OCI-LY1 (cell line): Measurements from ENCODE around the gene SHISAL2A.

Source experiments
- H2AFZ ChIP-seq: fragments of 200-600 bp; sonication (generic), shearing (Covaris generic); 2 replicates; pipeline ENCODE4 v1.6.0; 2014; ENCODE audit warnings: antibody characterized with exemption, mild to moderate bottlenecking, low read length
- H3F3A ChIP-seq: fragments of 200-600 bp; sonication (generic), shearing (Covaris generic); 2 replicates; pipeline ENCODE4 v1.6.0; 2014; ENCODE audit warnings: mild to moderate bottlenecking, antibody characterized with exemption, low read length, moderate library complexity; ENCODE audit not compliant: insufficient read depth
- H3K27ac ChIP-seq: fragments of 200-600 bp; sonication (generic); 2 replicates; pipeline ENCODE4 v1.5.1; 2014; ENCODE audit warnings: low read length, mixed run types, mild to moderate bottlenecking, low read depth; ENCODE audit not compliant: poor library complexity, severe bottlenecking
- H3K27me3 ChIP-seq: fragments of 200-600 bp; sonication (generic); 2 replicates; pipeline ENCODE4 v1.6.0; 2014; ENCODE audit warnings: antibody characterized with exemption, mild to moderate bottlenecking, low read length, moderate library complexity; ENCODE audit not compliant: insufficient read depth
- H3K36me3 ChIP-seq: fragments of 200-600 bp; sonication (generic); 2 replicates; pipeline ENCODE4 v1.6.1; 2014; ENCODE audit warnings: mild to moderate bottlenecking, antibody characterized with exemption, low read length, moderate library complexity, mixed read lengths; ENCODE audit not compliant: insufficient read depth
- H3K4me1 ChIP-seq: fragments of 200-600 bp; sonication (generic); 2 replicates; pipeline ENCODE4 v1.5.1; 2014; ENCODE audit warnings: mild to moderate bottlenecking, low read length, moderate library complexity; ENCODE audit not compliant: insufficient read depth, severe bottlenecking
- H3K4me2 ChIP-seq: fragments of 200-600 bp; sonication (generic), shearing (Covaris generic); 2 replicates; pipeline ENCODE4 v1.6.1; 2014; ENCODE audit warnings: low read length
- H3K4me3 ChIP-seq: fragments of 200-600 bp; sonication (generic); 2 replicates; pipeline ENCODE4 v1.5.1; 2014; ENCODE audit warnings: low read length, low read depth, mild to moderate bottlenecking, mixed read lengths; ENCODE audit not compliant: poor library complexity, severe bottlenecking
- H3K79me2 ChIP-seq: fragments of 200-600 bp; shearing (Covaris generic); 2 replicates; pipeline ENCODE4 v1.6.1; 2016; ENCODE audit warnings: mixed run types, low read length, mixed read lengths; ENCODE audit not compliant: insufficient read depth
- H3K9ac ChIP-seq: fragments of 200-600 bp; sonication (generic), shearing (Covaris generic); 2 replicates; pipeline ENCODE4 v1.6.1; 2014; ENCODE audit warnings: mild to moderate bottlenecking, low read length, mixed read lengths
- H3K9me2 ChIP-seq: fragments of 200-600 bp; sonication (generic), shearing (Covaris generic); 2 replicates; pipeline ENCODE4 v1.6.1; 2014; ENCODE audit warnings: low read depth, mild to moderate bottlenecking, low read length, mixed read lengths
- H3K9me3 ChIP-seq: fragments of 200-600 bp; shearing (Covaris generic); 2 replicates; pipeline ENCODE4 v1.6.1; 2014; ENCODE audit warnings: low read length, mixed read lengths
- H4K20me1 ChIP-seq: fragments of 200-600 bp; sonication (generic), shearing (Covaris generic); 2 replicates; pipeline ENCODE4 v1.6.0; 2016; ENCODE audit warnings: mild to moderate bottlenecking, low read length; ENCODE audit not compliant: insufficient read depth
- CTCF ChIP-seq: fragments of 200-600 bp; sonication (generic), shearing (Covaris generic); IDR thresholded peaks from 2 replicates; pipeline ENCODE4 v1.5.1; 2017; ENCODE audit warnings: mild to moderate bottlenecking, antibody characterized with exemption, low read length, moderate library complexity, mixed read lengths
- EZH2 ChIP-seq: fragments of 200-600 bp; sonication (generic), shearing (Covaris generic); IDR thresholded peaks from 2 replicates; pipeline ENCODE4 v1.8.0; 2017; ENCODE audit warnings: borderline replicate concordance, mixed run types, mild to moderate bottlenecking, antibody characterized with exemption, low read length, moderate library complexity, mixed read lengths

Gene SHISAL2A

GRCh38 chr1:52641307-52641706 lies 8.3 kb downstream of the SHISAL2A start:
- no peaks in the 10 kb centered on the region for H3K9me2 ChIP-seq
- peaks cover 43% of the 10 kb centered on the region for H3K4me1 ChIP-seq
- H3F3A ChIP-seq = no peaks in the 10 kb centered on the region
- no peak overlapping the region for H3K9ac ChIP-seq
- peak overlapping the region; percentile 15; the same call in 1 of the 2 replicates for H3K4me2 ChIP-seq
- peak overlapping the region; percentile 60 for H3K27ac ChIP-seq
- H4K20me1 ChIP-seq = no peaks in the 10 kb centered on the region
- H3K9me3 ChIP-seq = no peaks in the 10 kb centered on the region
- TF ChIP-seq EZH2 (no peak), CTCF (no peak)
- H3K36me3 ChIP-seq = peaks cover 3% of the 10 kb centered on the region; the same call in 1 of the 2 replicates
- no peak overlapping the region for H3K4me3 ChIP-seq
- no peaks in the 10 kb centered on the region; the same call in 1 of the 2 replicates for H3K79me2 ChIP-seq
- H3K27me3 ChIP-seq = no peaks in the 10 kb centered on the region
- H2AFZ ChIP-seq = no peak overlapping the region

- Histone ChIP-seq H3K4me1 (peaks cover 23% of the 10 kb centered on the region), H3K4me3 (no peak overlapping the region), H3K9ac (no peak overlapping the region), H3K9me2 (no peaks in the 10 kb centered on the region), H3K79me2 (no peaks in the 10 kb centered on the region), H3K9me3 (no peaks in the 10 kb centered on the region), H3K36me3 (peaks cover 10% of the 10 kb centered on the region; the same call in 1 of the 2 replicates), H3K27me3 (no peaks in the 10 kb centered on the region), H2AFZ (no peak overlapping the region), H3K27ac (no peak overlapping the region), H3K4me2 (no peak overlapping the region), H4K20me1 (no peaks in the 10 kb centered on the region), H3F3A (no peaks in the 10 kb centered on the region)
- no peak for TF ChIP-seq CTCF
- TF ChIP-seq EZH2 = no peak
Observed at GRCh38 chr1:52645261-52645660, 12.3 kb downstream of the SHISAL2A start.

- H3K9me3 ChIP-seq = no peaks in the 10 kb centered on the region
- H3K79me2 ChIP-seq = no peaks in the 10 kb centered on the region
- H3K9ac ChIP-seq = no peak overlapping the region
- peaks cover 3% of the 10 kb centered on the region for H3K4me1 ChIP-seq
- H3K9me2 ChIP-seq = no peaks in the 10 kb centered on the region
- H2AFZ ChIP-seq = no peak overlapping the region
- no peak overlapping the region for H3K27ac ChIP-seq
- no peak for TF ChIP-seq EZH2
- TF ChIP-seq CTCF = no peak
- no peaks in the 10 kb centered on the region for H4K20me1 ChIP-seq
- no peaks in the 10 kb centered on the region for H3F3A ChIP-seq
- H3K27me3 ChIP-seq = no peaks in the 10 kb centered on the region
- no peak overlapping the region for H3K4me3 ChIP-seq
- H3K4me2 ChIP-seq = no peak overlapping the region
- peaks cover 10% of the 10 kb centered on the region; the same call in 1 of the 2 replicates for H3K36me3 ChIP-seq
Observed at GRCh38 chr1:52651904-52652303, 18.9 kb downstream of the SHISAL2A start.
